OCI-LY7 (cell line): ENCODE measurements around the gene SLC10A4.

ENCODE experiments used
- CTCF ChIP-seq: fragments of 200-600 bp; sonication (generic); conservative IDR thresholded peaks from 2 replicates; pipeline ENCODE4 v1.5.1; 2014; ENCODE audit warnings: mild to moderate bottlenecking, antibody characterized with exemption, low read length, moderate library complexity, mixed read lengths
- EZH2phosphoT487 ChIP-seq: fragments of 200-600 bp; sonication (generic); IDR thresholded peaks from 2 replicates; pipeline ENCODE4 v1.6.1; 2018; ENCODE audit warnings: low read depth, borderline replicate concordance, mild to moderate bottlenecking, mixed run types, antibody characterized with exemption, low read length, moderate library complexity, mixed read lengths

GRCh38 chr4:48538358-48538757 is 55.2 kb downstream of the SLC10A4 start:
- TF ChIP-seq CTCF (no peak), EZH2phosphoT487 (no peak)
